Stimulated activated CD8-positive, alpha-beta memory T cell treated with anti-CD3 and anti-CD28 coated beads, Interleukin-12 subunit alpha, Interleukin-12 subunit beta, amount 100 ng/mL, for 1 hour (primary cell): ENCODE measurements around the gene TRIML1.

ENCODE experiments used
- DNase-seq: peaks from one replicate; pipeline ENCODE4 v3.0.0-alpha.2; 2020; ENCODE audit warnings: low read depth

TRIML1 gene

GRCh38 chr4:188139141-188139540, at the start of gene TRIML1:
Gene TRIML1 (plus strand): TSS chr4:188139441. CDS start chr4:188139559, 118 bp downstream.
- no peak for DNase-seq

- DNase-seq: no peak
Measured at GRCh38 chr4:188092824-188093223, 46.4 kb upstream of the TRIML1 start.

- no peak for DNase-seq
Measured at GRCh38 chr4:188106454-188106853, 32.8 kb upstream of the TRIML1 start.

GRCh38 chr4:188107931-188108843, 31.1 kb upstream of the TRIML1 start:
- no peak for DNase-seq

GRCh38 chr4:188109157-188109755, 30.0 kb upstream of the TRIML1 start, which contains the start of gene TRIML2:
Gene TRIML2 (minus strand): TSS chr4:188109603. CDS start chr4:188105368, 4,235 bp downstream.
- no peak for DNase-seq

- no peak for DNase-seq
Measured at GRCh38 chr4:188110036-188110435, 29.2 kb upstream of the TRIML1 start.

GRCh38 chr4:188110741-188111471, 28.3 kb upstream of the TRIML1 start:
- DNase-seq: no peak

GRCh38 chr4:188111955-188112354, 27.3 kb upstream of the TRIML1 start:
- no peak for DNase-seq

GRCh38 chr4:188113156-188113555, 26.1 kb upstream of the TRIML1 start:
- DNase-seq: no peak

GRCh38 chr4:188117631-188118324, 21.5 kb upstream of the TRIML1 start:
- DNase-seq: no peak

GRCh38 chr4:188121530-188121929, 17.7 kb upstream of the TRIML1 start:
- no peak for DNase-seq

GRCh38 chr4:188127214-188127874, 11.9 kb upstream of the TRIML1 start:
- DNase-seq: no peak

- DNase-seq: no peak
Measured at GRCh38 chr4:188130355-188130754, 8.9 kb upstream of the TRIML1 start.

GRCh38 chr4:188132232-188132631, 7.0 kb upstream of the TRIML1 start:
- no peak for DNase-seq

- DNase-seq: no peak
Measured at GRCh38 chr4:188138227-188138626, 1.0 kb upstream of the TRIML1 start.

GRCh38 chr4:188139671-188140070, 430 bp downstream of the TRIML1 start:
- no peak for DNase-seq

GRCh38 chr4:188143731-188144130, 4.5 kb downstream of the TRIML1 start:
- no peak for DNase-seq

GRCh38 chr4:188145601-188146000, 6.4 kb downstream of the TRIML1 start:
- no peak for DNase-seq

GRCh38 chr4:188146618-188147017, 7.4 kb downstream of the TRIML1 start:
- DNase-seq: no peak

- no peak for DNase-seq
Measured at GRCh38 chr4:188147176-188147575, 7.9 kb downstream of the TRIML1 start.

- no peak for DNase-seq
Measured at GRCh38 chr4:188147776-188148175, 8.5 kb downstream of the TRIML1 start.
